NCI-H1105 (cell line): Measurements from ENCODE around the gene ZMYND8.

Experiments used
- DNase-seq: peaks from one replicate; lab custom pipeline; 2025; lab: John Stamatoyannopoulos, UW

Gene ZMYND8

DNA sequence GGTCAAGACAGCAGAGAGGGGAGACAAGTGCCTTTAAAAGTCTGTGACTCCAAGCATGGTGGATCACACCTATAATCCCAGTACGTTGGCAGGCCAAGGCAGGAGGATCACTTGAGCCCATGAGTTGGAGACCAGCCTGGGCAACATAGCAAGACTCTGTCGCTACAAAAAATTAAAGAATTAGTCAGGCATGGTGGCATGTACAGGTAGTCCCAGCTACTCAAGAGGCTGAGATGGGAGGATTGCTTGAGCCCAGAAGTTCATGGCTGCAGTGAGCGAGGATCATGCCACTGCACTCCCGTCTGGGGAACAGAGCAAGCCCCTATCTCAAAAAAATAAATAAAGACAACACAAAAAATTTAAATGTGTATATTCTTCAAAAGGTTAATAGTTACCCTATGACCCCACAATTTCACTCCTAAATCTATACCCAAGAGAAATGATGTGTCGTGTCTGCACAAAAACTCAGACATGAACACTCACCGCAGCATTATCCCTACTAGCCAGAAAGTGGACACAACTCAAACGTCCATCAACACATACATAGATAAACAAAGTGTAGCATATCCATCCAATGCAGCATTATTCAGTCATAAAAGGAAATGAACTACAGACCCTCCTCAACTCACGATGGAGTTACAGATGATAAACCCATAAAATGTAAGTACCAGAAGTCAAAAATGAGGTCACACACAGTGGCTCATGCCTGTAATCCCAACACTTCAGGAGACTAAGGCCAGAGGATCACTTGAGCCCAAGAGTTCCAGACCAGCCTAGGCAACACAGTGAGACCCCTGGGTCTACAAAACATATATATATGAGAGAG is 23.9 kb downstream of the ZMYND8 start:
- no peak for DNase-seq

DNA sequence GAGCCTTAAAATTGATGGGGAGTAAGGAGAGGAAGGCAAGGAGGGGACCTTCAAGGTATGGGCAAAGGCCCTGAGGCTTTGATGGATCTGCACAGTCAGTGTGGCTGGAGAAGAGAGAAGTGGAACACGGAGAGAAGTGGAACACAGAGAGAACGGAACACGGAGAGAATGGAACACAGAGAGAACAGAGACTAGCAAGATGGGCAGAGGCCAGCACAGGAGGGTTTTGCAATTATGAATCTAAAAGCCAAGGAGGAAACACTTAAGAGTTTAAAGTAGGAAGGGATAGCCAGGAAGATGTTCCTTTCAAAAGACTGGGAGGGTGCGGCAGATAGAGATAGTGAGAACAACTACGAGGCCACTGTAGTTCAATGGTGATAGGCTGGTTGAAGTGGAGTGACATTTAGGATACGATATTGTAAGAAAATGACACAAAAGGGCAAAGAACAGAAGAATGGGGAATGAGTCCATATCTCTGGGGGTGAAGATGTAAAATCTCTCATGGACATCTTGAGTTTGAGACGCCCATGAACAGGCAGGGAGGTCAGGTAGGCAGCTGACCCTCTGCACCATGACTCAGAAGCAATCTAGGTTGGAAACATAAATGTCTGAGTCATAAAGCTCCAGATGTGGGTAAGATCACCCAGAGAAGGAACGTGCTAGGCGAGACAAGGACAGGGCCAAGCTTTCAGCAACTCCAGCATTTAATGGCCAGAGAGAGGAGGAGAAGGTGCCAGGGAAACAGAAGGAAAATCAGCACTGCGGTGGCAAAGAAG is 25.4 kb downstream of the ZMYND8 start:
- DNase-seq: no peak

DNA sequence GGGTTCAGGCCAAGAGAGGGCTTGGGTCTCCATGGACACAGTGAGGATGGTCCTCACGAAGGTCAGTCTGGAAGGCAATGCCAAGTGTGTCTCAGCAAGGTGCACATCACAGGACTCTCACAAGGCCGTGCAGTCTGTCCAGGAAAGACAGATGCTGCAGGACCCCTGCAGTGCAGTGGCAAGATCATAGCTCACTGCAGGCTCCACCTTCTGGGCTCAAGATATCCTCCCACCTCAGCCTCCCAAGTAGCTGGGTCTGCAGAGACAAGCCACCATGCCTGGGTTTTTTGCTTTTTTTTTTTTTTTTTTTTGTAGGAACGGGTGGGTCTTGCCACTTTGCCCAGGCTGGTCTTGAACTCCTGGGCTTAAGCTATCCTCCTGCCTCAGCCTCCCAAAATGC is 26.4 kb downstream of the ZMYND8 start:
- DNase-seq: no peak

DNA sequence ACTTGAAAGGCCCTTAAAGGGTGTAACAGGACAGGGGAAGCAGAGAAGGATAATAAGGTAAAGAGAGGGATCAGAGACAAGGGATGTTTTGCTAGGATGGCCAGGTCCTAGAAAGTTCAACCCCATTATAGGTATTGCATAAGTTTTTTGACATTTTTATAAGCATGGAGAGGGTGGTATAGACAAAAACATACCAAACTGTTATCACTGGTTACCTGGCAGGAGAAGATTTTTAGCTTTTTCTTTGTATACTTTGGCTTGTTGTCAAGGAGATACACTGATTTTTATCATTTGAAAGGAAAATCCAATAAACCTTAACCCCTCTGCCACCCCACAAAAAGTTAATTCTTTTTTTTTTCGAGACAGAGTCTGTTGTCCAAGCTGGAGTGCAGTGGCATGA is 28.4 kb downstream of the ZMYND8 start:
- DNase-seq: no peak

DNA sequence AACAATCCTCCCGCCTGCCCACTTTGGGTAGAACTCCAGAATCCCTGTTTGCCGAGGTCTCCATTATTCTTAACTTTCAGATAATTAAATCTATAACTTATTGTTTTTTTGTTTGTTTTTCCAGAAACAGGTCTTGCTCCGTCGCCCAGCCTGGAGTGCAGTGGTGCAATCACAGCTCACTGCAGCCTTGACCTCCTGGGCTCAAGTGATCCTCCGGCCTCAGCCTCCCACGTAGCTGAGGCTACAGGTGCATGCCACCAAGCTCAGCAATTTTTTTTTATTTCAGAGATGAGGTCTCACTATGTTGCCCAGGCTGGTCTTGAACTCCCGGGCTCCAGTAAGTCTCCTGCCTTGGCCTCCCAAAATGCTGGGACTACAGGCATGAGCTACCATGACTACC is 28.8 kb downstream of the ZMYND8 start:
- no peak for DNase-seq

DNA sequence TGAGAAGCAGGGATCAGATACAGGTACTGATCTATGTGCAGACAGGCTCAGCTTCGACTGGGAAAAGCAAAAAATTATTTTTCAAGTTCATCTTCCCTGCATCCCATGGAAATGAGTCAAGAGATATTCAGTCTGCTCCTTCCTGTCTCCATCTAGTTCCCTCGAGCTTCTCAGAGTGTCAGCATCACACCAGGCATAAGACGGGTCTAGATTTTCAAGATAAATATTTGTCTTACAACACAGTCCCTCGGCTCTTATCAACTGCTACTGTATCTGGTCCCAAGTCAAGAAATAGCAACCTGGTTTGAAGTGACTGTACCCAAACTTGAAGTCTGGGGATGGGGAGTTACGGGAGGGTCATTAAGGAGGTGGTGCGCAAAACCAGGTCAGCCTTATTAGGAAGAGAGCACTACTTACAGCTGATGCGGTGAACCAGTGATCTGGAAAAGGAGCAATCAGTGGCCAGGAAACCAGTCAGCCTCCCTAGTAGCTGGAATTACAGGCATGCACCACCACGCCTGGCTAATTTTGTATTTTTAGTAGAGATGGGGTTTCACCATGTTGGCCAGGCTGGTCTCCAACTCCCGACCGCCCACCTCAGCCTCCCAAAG is 29.7 kb downstream of the ZMYND8 start:
- DNase-seq: no peak

DNA sequence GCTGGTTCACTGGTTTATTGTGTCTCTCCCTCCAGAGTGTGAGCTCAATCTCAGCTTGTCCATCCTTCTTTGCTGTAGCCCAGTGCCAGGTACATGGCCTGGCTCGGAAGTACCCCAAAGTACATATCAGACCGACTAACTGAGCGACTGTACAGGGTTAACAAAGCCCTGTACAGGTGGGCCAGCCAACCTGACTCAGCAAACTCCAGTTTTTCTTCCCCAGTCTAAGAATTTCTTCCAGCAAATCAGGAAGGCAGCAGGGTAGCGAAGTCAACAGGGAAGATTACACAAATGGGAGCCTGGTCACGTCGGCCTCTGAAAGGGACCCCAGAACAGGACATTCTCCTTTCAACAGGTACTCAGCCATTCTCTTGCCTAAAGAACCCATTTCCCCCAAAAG is 31.3 kb downstream of the ZMYND8 start:
- no peak for DNase-seq

DNA sequence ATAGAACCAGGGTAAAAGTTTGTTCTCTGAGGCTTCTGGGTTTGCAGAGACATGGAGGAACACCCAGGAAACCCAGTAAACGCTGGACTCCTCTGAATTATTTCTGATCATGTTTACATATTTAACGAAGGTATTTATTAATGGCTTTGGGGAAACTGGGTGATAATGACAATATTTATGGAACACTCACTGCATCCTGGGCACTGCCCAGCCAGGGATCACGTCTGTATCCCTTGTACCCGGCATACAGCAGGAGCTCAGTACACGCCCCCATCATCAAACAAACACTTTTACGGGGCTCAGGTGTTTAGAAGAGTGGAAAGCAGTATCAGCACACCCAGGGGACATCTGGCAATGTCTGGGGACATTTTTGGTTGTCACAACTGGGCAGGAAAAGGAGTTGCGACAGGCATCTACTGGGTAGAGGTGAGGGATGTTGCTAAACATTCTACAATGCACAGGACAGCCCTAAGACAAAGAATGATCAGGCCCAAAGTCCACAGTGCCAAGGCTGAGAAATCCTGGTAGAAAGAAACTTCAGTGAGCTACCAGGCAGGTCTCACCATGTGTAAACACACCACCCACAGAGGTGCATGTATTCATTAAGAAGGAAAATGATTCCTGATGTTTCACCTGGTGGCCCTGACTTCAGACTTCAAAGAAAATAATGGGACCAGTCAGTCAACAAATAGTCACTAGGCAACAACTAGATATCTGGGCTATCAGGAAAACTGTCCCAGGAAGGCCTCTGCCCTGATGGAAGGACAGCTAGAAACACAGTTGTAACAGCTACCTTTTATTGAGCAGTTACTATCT is 35.3 kb downstream of the ZMYND8 start:
- no peak for DNase-seq

DNA sequence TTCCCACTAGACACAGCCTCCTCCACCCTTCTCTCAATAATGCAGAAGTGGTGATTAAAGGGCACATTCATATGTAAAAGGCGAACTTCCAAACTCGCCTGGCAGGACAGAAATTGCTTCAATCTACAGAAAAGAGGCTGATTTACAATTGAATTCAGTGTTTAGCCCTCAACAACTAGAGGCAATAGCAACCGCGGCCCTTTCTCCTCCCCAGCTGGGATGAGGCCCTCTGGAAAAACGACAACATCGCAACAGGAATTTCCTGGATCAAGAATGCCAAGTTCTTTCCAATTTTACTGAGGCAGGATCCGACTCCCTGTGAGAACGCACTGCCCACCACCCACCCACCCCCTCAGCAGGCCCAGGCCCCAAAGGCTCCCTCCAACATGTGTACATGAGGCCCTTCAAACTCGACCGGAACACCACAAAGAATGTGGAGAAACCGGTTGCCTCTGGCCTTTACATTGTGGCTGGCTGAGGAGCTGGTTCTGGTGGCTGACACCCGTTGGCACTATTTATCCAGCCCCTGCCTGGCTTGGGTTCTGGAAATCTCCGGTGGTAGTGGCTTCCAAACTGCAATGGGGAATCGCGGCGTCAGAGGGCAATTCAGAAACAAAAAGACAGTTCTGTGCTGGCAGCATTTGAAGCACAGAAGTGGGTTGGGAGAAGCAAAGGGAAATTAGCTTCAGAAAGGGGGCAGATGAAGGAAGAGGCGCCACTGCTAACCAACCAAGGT is 36.8 kb downstream of the ZMYND8 start:
- DNase-seq: no peak

DNA sequence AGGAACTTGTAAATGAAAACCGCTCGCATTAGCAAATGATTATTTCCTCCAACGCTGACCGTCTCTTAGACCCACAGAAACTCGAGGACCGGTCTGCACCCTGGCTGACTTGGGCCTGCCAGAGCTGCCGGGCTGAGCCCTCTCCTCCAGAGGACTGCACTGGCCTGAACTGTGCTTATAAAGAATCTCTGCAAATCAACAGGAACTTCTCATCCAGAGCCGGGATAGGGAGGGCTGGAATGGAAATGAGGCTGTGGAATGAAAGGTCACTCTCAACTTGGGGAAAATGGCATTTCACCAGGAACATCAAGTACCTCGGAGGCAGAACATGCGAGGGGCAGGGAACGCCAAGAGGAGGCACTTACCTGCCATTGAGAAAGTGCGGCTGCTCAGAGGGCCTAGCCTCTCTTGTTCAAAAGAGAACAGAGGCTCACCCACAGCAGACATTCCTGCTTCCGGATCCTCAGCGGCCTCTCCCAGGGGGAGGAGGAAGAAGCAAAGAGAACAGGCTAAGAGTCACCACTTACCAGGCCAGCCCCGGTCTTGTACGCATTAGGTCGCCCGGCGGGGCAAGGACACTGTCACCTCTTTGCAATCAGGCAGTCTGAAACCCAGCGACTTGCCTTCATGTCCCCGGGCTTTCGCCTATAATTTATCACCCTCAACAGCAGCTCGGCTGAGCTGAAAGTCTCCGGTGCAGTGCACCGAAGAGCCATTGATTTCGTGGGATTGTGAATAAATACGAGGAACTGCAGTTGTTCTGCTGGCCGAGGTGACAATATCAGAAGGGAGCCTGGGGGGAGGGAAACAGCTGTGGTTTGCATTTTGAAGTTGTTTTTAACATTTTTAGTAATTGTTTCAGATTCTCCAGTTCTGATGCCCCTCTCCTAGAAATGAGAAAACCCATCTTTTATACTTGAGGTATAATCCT is 37.6 kb downstream of the ZMYND8 start:
- no peak for DNase-seq

DNA sequence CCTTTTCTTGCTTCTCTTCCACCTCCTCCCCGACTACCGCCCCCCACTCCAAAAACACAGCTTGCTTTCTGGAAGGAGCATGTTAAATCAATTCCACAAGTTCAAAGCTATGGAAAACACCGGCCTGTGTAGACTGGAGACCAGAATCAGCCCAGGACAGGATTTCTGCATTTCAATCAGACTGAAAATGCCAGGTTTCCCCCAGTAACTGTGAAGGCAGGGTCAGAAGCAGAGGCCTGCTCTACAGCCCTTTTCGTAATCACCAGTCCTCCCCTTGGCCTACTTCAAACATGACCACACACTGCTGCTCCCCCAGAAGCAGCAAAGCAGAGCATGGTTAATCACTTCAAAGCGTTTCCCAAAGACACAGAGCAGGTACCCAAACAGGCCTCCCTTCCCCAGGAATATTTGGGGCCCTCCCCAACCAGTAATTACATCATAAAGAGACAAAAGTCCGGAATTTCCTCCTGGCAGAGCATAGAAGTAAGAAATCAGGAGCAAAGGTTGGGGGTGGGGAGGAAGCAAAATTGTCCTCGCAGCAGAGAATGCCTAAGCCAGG is 38.4 kb downstream of the ZMYND8 start:
- DNase-seq: no peak

DNA sequence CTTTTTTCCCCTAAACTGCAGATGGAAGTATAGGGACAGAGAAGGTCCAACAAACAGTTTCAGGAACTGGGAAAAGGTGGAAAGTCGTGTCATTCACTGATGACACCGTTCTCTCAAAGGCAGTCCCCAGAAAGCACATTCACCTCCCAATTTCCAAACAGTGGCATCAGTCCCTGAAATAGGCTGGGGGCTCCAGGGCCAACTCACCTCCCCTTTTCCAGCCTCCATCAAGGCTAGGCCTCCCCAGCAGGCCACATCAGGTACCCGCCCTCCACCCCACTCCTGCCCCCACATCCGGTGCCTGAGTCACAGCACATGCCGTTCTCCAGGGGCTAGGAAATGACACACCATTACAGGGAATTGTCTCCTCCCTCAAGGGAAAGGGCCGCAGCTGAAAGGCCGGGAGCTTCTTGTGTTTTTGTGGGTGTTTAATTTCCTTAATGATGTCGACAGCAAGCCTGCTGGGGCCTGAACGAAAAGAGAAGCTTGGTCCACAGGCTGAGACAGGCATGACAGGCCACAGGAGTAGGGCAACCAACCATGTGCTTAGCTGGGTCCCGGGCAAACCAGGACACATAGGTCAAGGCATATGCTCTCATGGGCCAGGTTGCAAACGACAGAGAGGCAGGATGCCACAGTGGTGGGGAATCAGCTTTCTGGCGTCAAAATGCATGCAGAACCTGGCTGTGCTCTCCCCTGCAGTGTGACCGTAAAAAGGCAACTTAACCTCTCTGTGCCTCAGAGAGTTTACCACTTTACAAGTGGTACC is 39.2 kb downstream of the ZMYND8 start:
- no peak for DNase-seq

DNA sequence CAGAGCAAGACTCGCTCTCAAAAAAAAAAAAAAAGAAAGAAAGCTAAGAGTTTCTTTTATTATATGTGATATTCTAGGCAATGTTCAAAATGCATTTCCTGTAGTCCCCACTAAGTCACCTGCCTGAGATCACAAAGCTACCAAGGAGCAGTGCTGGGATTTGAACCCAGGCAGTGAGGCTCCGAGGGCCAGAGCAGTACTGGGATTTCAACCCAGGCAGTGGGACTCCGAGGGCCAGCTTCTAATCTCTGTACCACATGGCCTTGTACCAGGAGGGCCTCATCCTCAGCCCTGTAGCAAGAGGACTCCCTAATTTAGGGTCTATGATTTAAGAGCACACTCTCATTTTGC is 39.7 kb downstream of the ZMYND8 start:
- no peak for DNase-seq

DNA sequence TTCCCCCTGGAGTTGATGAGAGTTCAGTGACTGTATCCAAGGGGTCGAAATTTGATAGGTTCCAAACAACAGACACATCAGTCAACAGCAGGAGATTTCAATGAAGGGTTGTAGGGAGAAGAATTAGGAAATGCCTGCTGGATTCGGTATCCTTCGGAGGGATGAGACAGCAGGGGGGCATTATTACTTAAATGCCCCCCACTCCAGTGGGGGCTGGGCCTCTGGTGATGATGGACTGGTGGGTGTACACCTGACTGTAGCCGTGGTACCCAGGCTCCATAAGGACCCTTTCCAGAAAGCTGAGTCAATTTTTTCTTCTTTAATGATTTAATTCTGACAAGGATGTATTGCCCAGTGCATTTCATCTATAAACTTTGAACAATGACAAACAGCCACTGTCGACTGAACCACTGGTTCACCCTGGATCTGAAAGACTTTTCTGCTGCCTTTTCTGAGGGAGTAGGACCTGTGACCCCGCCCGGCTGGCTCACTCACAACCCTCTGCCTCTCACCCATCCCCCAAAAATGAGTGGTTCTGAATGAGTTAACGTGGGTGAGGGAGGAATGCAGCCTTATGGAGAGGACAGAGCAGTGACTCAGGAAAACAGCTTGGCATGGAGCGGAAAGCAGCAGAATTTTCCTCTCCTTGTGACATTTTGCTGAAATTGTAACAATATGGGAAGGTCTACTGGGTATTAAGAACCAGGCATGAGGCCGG is 41.0 kb downstream of the ZMYND8 start:
- DNase-seq: no peak

DNA sequence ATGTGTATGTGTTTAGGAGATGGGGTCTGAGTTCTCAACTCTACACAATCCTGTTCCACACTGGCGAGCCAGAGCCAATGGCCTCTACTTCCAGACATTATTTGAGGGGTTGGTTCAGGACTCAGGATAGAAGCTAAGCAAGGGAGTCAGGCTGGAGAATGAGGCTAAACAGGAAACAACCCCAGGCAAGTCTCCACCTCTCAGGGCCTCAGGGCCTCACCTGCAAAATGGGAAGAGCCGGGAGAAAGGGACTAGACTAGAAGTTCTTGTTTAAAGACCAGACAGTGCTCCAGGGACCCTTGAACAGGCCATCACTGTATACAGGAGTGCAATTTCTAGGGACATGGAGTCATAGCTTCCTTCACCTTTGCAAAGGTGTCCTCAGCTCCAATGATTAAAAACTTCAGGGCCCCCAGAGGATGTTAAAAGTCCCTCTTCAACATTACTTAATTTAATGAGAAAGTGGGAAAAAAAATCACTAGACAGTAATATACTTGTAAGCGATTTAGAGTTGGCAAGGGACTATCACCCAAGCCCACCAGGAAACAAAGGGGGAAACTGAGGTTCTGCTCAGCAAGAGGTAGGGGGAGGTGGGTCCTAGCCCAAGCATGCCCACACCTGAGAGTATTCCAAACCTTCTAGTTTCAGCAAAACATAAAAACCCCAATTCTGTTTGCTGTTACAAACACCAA is 41.7 kb downstream of the ZMYND8 start:
- DNase-seq: no peak

DNA sequence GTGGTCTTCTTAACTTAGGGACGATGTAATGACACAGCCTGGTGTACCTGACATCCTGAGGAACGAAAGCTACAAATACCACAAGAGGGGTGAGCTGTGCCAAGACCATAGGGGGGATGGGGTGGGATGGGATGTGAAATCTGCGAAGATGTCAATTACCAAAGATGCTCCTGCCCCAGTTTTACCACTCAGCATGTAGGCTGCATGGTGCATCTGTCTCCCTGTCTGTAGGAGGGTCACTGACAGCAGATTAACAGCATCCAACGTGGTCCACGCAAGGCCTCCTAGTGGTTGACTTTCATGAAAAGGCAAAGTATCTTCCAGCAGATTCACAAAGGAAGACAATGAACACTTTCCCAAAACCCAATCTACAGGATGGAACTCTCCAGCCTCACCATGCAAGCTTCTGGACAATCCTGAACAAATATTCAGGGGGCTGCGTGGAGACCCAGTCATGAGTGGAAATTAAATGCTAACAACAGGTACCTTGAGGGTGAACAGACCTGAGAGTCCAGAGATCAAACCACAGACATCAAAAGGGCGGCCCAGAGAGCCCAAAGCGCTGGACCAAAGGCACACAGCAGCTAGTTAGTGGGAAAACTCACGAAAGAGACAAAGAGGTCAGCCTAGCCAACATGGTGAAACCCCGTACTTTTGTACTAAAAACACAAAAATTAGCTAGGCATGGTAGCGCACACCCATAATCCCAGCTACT is 44.4 kb downstream of the ZMYND8 start:
- no peak for DNase-seq

DNA sequence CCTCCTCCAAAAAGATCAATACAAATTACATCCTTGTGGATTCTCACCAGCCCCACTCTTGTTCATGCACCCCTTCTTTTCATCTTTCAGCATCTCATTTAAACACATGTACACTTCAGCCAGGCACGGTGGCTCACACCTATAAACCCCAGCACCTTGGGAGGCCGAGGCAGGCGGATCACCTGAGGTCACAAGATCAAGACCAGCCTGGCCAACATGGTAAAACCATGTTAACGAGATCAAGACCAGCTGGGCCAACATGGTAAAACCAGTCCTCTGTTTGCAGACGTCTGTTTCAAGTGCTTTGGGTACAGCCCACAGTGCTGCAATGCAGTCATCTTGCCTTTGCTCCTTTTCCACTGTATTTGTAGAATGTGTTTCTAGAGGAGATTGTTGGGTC is 45.3 kb downstream of the ZMYND8 start:
- DNase-seq: no peak
